KMS-11 (cell line): ENCODE results near the gene RBM20.

Experiments
- H2AFZ ChIP-seq: fragments of 200-600 bp; sonication (generic); 2 replicates; pipeline ENCODE4 v1.6.1; 2016; ENCODE audit warnings: antibody characterized with exemption, mixed run types, low read depth
- H3K27ac ChIP-seq: fragments of 200-600 bp; sonication (generic); 2 replicates; pipeline ENCODE4 v1.6.1; 2016; ENCODE audit warnings: mild to moderate bottlenecking, mixed run types
- H3K27me3 ChIP-seq: fragments of 200-600 bp; sonication (generic); 2 replicates; pipeline ENCODE4 v1.6.1; 2017; ENCODE audit warnings: mild to moderate bottlenecking, low read depth, mixed run types, moderate library complexity; ENCODE audit not compliant: insufficient read depth
- H3K36me3 ChIP-seq: fragments of 200-600 bp; sonication (generic); 2 replicates; pipeline ENCODE4 v1.6.1; 2017; ENCODE audit warnings: mild to moderate bottlenecking, mixed run types; ENCODE audit not compliant: insufficient read depth
- H3K4me1 ChIP-seq: fragments of 200-600 bp; sonication (generic); 2 replicates; pipeline ENCODE4 v1.6.1; 2016; ENCODE audit warnings: mild to moderate bottlenecking, low read depth, mixed run types; ENCODE audit not compliant: poor library complexity, severe bottlenecking
- H3K4me2 ChIP-seq: fragments of 200-600 bp; sonication (generic); 2 replicates; pipeline ENCODE4 v1.7.0; 2016; ENCODE audit warnings: mild to moderate bottlenecking, mixed run types
- H3K4me3 ChIP-seq: fragments of 200-600 bp; sonication (generic); IDR thresholded peaks from 2 replicates; pipeline ENCODE4 v1.6.1; 2017; ENCODE audit warnings: low read depth, low read length, mixed read lengths; ENCODE audit not compliant: insufficient read depth
- H3K79me2 ChIP-seq: fragments of 200-600 bp; sonication (generic); 2 replicates; pipeline ENCODE4 v1.6.1; 2016; ENCODE audit warnings: low read depth, mixed run types; ENCODE audit not compliant: insufficient read depth
- H3K9ac ChIP-seq: fragments of 200-600 bp; sonication (generic); 2 replicates; pipeline ENCODE4 v1.6.1; 2016; ENCODE audit warnings: mild to moderate bottlenecking, mixed run types
- H4K20me1 ChIP-seq: fragments of 200-600 bp; sonication (generic); 2 replicates; pipeline ENCODE4 v1.6.1; 2016; ENCODE audit warnings: mild to moderate bottlenecking, mixed run types; ENCODE audit not compliant: insufficient read depth
- CTCF ChIP-seq: fragments of 200-600 bp; sonication (generic); conservative IDR thresholded peaks from 2 replicates; pipeline ENCODE4 v1.6.1; 2017; ENCODE audit warnings: low read depth, mild to moderate bottlenecking, antibody characterized with exemption, low read length, moderate library complexity, mixed read lengths

The RBM20 gene

GRCh38 chr10:110747609-110748464 is 103.7 kb downstream of the RBM20 start:
- TF ChIP-seq CTCF, result no peak
- H3K9ac ChIP-seq, result no peak overlapping the region
- H3K27ac ChIP-seq, result no peak overlapping the region
- H2AFZ ChIP-seq, result no peak overlapping the region
- peak overlapping the region; percentile 26; the same call in 1 of the 2 replicates for H3K4me2 ChIP-seq
- no peaks in the 10 kb centered on the region for H3K79me2 ChIP-seq
- no peaks in the 10 kb centered on the region for H4K20me1 ChIP-seq
- no peak overlapping the region for H3K4me3 ChIP-seq
- peaks cover 33% of the 10 kb centered on the region for H3K4me1 ChIP-seq
- H3K27me3 ChIP-seq, result no peaks in the 10 kb centered on the region
- H3K36me3 ChIP-seq, result no peaks in the 10 kb centered on the region

GRCh38 chr10:110748970-110749369 is 104.8 kb downstream of the RBM20 start:
- H3K79me2 ChIP-seq, result no peaks in the 10 kb centered on the region
- H3K36me3 ChIP-seq, result no peaks in the 10 kb centered on the region
- peaks cover 30% of the 10 kb centered on the region for H3K4me1 ChIP-seq
- no peak overlapping the region for H3K4me3 ChIP-seq
- H3K9ac ChIP-seq, result no peak overlapping the region
- no peaks in the 10 kb centered on the region for H4K20me1 ChIP-seq
- H3K4me2 ChIP-seq, result no peak overlapping the region
- no peak overlapping the region for H2AFZ ChIP-seq
- TF ChIP-seq CTCF, result no peak
- no peak overlapping the region for H3K27ac ChIP-seq
- H3K27me3 ChIP-seq, result no peaks in the 10 kb centered on the region

GRCh38 chr10:110750931-110751330 is 106.8 kb downstream of the RBM20 start:
- H3K36me3 ChIP-seq, result no peaks in the 10 kb centered on the region
- H3K27me3 ChIP-seq, result no peaks in the 10 kb centered on the region
- no peak overlapping the region for H3K4me3 ChIP-seq
- H3K4me2 ChIP-seq, result no peak overlapping the region
- peaks cover 26% of the 10 kb centered on the region for H3K4me1 ChIP-seq
- no peaks in the 10 kb centered on the region for H4K20me1 ChIP-seq
- no peaks in the 10 kb centered on the region for H3K79me2 ChIP-seq
- no peak for TF ChIP-seq CTCF
- H2AFZ ChIP-seq, result no peak overlapping the region
- H3K27ac ChIP-seq, result no peak overlapping the region
- no peak overlapping the region for H3K9ac ChIP-seq

DNA sequence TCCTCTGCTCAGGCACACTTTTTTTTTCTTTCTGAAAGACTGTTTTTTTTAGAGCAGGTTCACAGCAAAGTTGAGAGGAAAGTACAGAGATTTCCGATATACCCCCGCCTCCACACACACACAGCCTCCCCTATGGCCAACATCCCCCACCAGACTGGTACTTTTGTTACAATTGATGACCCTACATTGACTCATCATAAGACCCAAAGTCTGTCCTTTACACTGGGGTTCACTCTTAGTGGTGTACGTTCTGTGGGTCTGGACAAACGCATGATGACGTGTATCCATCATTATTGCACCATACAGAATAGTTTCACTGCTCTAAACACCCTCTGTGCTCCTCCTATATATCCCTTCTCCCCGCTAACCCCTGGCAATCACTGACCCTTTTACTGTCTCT is 107.7 kb downstream of the RBM20 start:
- Histone ChIP-seq H2AFZ (no peak overlapping the region), H3K9ac (no peak overlapping the region), H3K4me3 (no peak overlapping the region), H3K4me1 (peaks cover 17% of the 10 kb centered on the region), H3K27me3 (no peaks in the 10 kb centered on the region), H3K4me2 (no peak overlapping the region), H3K36me3 (no peaks in the 10 kb centered on the region), H3K79me2 (no peaks in the 10 kb centered on the region), H4K20me1 (no peaks in the 10 kb centered on the region), H3K27ac (no peak overlapping the region)
- no peak for TF ChIP-seq CTCF
